ENCODE measurements around the gene SRSF9.
"Not testable (repeated sequence)": the region's sequence is repeated elsewhere in the genome, so short reads cannot be mapped to it uniquely, and the experiment has no call there.

SRSF9 gene

GRCh38 chr12:120481022-120481767 is 11.6 kb upstream of the SRSF9 start:
- DNase-seq (ENCODE audit: low read depth), result no peak

- DNase-seq (ENCODE audit: low read depth), result no peak
These were observed 10.7 kb upstream of the SRSF9 start for GRCh38 chr12:120480211-120480610.

GRCh38 chr12:120479458-120479857 is 9.9 kb upstream of the SRSF9 start:
- no peak for DNase-seq (ENCODE audit: low read depth)

GRCh38 chr12:120475643-120476042 is 6.1 kb upstream of the SRSF9 start:
- no peak for DNase-seq (ENCODE audit: low read depth)

GRCh38 chr12:120474616-120474960 is 5.0 kb upstream of the SRSF9 start:
- DNase-seq (ENCODE audit: low read depth), result no peak

GRCh38 chr12:120473807-120474615 is 4.5 kb upstream of the SRSF9 start:
- no peak for DNase-seq (ENCODE audit: low read depth)

GRCh38 chr12:120472521-120472920 is 3.0 kb upstream of the SRSF9 start:
- DNase-seq (ENCODE audit: low read depth), result no peak

GRCh38 chr12:120470150-120470784 is 719 bp upstream of the SRSF9 start:
- DNase-seq (ENCODE audit: low read depth), result no peak

- no peak for DNase-seq (ENCODE audit: low read depth)
These were observed 613 bp downstream of the SRSF9 start for GRCh38 chr12:120468821-120469449.

- no peak for DNase-seq (ENCODE audit: low read depth)
These were observed 1.2 kb downstream of the SRSF9 start for GRCh38 chr12:120468325-120468820.

GRCh38 chr12:120467439-120467838 is 2.1 kb downstream of the SRSF9 start:
- no peak for DNase-seq (ENCODE audit: low read depth)

- no peak for DNase-seq (ENCODE audit: low read depth)
These were observed 2.8 kb downstream of the SRSF9 start for GRCh38 chr12:120466560-120467315.

GRCh38 chr12:120465756-120466155 is 3.8 kb downstream of the SRSF9 start:
- no peak for DNase-seq (ENCODE audit: low read depth)

GRCh38 chr12:120463712-120464111 is 5.8 kb downstream of the SRSF9 start:
- DNase-seq (ENCODE audit: low read depth), result no peak

- DNase-seq (ENCODE audit: low read depth), result no peak
These were observed 7.4 kb downstream of the SRSF9 start for GRCh38 chr12:120462099-120462640.

GRCh38 chr12:120460157-120460556 is 9.4 kb downstream of the SRSF9 start:
- DNase-seq (ENCODE audit: low read depth), result no peak

GRCh38 chr12:120457133-120457532 is 12.4 kb downstream of the SRSF9 start:
- DNase-seq (ENCODE audit: low read depth), result no peak

- no peak for DNase-seq (ENCODE audit: low read depth)
These were observed 14.2 kb downstream of the SRSF9 start for GRCh38 chr12:120455302-120455701.

- DNase-seq (ENCODE audit: low read depth), result no peak
These were observed 15.6 kb downstream of the SRSF9 start for GRCh38 chr12:120453977-120454376.

GRCh38 chr12:120453060-120453750 is 16.3 kb downstream of the SRSF9 start:
- DNase-seq (ENCODE audit: low read depth), result no peak

- DNase-seq (ENCODE audit: low read depth), result not testable (repeated sequence)
These were observed 17.0 kb downstream of the SRSF9 start for GRCh38 chr12:120452524-120452923.
